Tibial nerve (tissue), 4 donors: Measurements from ENCODE around the gene FGF14. TPM values are rescaled to one million over a fixed set of nuclear protein-coding genes. Genes with fewer than 3 reads are reported as not detected.

Source experiments
- DNase-seq, 2 donors: peaks; one replicate each; pipeline ENCODE4 v3.0.0-alpha.2; 2019; ENCODE audit warnings: low spot score in 2 of 2
- H3K27ac ChIP-seq, 4 donors: fragments of 200-600 bp; sonication (generic) in 3 of 4; one replicate each; pipeline ENCODE4 v1.5.1; 2017 to 2019; ENCODE audit warnings: mild to moderate bottlenecking in 1 of 4
- H3K27me3 ChIP-seq, 2 donors: fragments of 200-600 bp; sonication (generic) in 1 of 2; one replicate each; pipeline versions ENCODE4 v1.5.1 to v1.6.0; 2017 to 2019
- H3K36me3 ChIP-seq, 3 donors: fragments of 200-600 bp; sonication (generic); one replicate each; pipeline ENCODE4 v1.5.1; 2018 to 2019
- H3K4me1 ChIP-seq, 4 donors: fragments of 200-600 bp; sonication (generic) in 3 of 4; one replicate each; pipeline ENCODE4 v1.5.1; 2017 to 2019
- H3K4me3 ChIP-seq, 4 donors: fragments of 200-600 bp; sonication (generic) in 3 of 4; one replicate each; pipeline ENCODE4 v1.5.1; 2017 to 2019; ENCODE audit warnings: mild to moderate bottlenecking in 1 of 4, moderate library complexity in 1 of 4
- H3K9me3 ChIP-seq, 4 donors: fragments of 200-600 bp; sonication (generic) in 3 of 4; one replicate each; pipeline ENCODE4 v1.5.1; 2017 to 2019
- EP300 ChIP-seq, 2 donors: sonication (generic); formaldehyde crosslinking; IDR thresholded peaks; one replicate each; pipeline ENCODE4 v1.6.1; 2017; ENCODE audit warnings: antibody characterized with exemption in 2 of 2, mild to moderate bottlenecking in 1 of 2
- POLR2A ChIP-seq, 2 donors: fragments of 450-650 bp; IDR thresholded peaks; one replicate each; pipeline ENCODE4 v1.6.1; 2017; ENCODE audit warnings: antibody characterized with exemption in 2 of 2, mild to moderate bottlenecking in 2 of 2, moderate library complexity in 2 of 2
- WGBS, 2 donors: methylation state at CpG; one replicate each; pipeline ENCODE4 v1.1.5; 2018; 5-methylcytosine and 5-hydroxymethylcytosine counted together
- total RNA-seq, 4 donors: library from RNA; depleted of rRNA; stranded (reverse); fragments of >200 nt; gene quantifications; one replicate each; pipeline ENCODE4 v1.1.0, GENCODE V29; 2016
- TF ChIP-seq, protein P1 (sequence below), 5 experiments: fragments of 200-600 bp in 3 of 5; fragments of 450-650 bp in 2 of 5; sonication (generic) in 3 of 5; IDR thresholded peaks; one replicate each; pipeline ENCODE4 v1.5.1; 2016 to 2019; ENCODE audit warnings: antibody characterized with exemption in 5 of 5, mild to moderate bottlenecking in 3 of 5, moderate library complexity in 2 of 5

The FGF14 gene
- total RNA-seq, 4 donors from 2014 or later = 0.20 to 2.1 (median 0.21) TPM; not detected in 1

DNA sequence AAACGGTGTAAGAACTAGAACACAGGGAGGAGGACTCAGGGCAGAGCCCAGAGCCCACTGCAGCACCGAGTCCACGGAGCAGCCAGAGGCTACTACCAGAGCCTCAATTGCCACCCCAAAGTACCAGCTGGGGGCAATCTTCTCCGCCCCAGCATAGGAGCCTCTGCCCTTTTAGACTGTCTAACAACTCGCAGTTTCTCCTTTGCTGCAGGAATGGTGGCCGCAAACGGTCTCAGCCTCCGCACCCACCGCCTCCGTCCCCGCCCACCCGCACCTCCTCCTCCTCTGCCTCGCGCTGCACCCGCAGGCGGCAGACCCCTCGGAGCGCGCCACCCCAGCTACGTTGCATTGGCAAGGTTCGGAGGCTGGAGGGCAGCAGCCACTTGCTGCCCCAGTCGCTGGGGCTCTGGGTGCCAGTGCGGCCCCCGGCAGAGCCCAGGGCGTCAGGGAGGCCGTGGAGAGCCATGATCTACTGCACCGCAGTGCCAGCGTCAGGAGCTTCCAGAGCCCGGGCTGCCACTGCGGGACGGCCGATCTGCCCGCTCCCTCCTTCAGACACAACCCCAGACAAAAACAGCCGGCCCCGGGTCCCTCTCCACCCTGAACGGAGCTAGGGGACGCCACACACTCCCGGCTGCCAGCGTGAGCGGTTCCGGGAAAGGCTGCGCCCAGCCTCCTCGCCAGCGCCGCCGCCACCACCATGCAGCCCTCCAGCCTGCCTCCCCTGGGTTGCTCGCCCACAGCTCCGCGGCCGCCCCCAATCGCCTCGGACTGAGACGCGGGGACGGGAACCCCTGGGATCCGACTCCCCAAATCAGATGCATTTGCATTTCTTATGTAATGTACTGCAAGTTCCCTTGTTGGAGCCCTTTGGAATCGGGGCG is 1.8 kb downstream of the FGF14 start:
- peaks cover 0 to 39% (median 11%) of the 10 kb centered on the region in 4 donors for H3K4me1 ChIP-seq
- no peak for TF ChIP-seq POLR2A (IDR thresholded peaks at IDR 0.05)
- TF ChIP-seq, protein P1, sequence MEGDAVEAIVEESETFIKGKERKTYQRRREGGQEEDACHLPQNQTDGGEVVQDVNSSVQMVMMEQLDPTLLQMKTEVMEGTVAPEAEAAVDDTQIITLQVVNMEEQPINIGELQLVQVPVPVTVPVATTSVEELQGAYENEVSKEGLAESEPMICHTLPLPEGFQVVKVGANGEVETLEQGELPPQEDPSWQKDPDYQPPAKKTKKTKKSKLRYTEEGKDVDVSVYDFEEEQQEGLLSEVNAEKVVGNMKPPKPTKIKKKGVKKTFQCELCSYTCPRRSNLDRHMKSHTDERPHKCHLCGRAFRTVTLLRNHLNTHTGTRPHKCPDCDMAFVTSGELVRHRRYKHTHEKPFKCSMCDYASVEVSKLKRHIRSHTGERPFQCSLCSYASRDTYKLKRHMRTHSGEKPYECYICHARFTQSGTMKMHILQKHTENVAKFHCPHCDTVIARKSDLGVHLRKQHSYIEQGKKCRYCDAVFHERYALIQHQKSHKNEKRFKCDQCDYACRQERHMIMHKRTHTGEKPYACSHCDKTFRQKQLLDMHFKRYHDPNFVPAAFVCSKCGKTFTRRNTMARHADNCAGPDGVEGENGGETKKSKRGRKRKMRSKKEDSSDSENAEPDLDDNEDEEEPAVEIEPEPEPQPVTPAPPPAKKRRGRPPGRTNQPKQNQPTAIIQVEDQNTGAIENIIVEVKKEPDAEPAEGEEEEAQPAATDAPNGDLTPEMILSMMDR (IDR thresholded peaks at IDR 0.05) = peak in 1 of 5 experiments; percentile 7
- H3K36me3 ChIP-seq = no peaks in the 10 kb centered on the region
- 1 to 2% methylated on average over 39 to 53 of the region's 58 CpGs for WGBS, 2 donors
- DNase-seq = no peak
- peak overlapping the region; percentile 35 to 62 (median 49) for H3K4me3 ChIP-seq
- H3K27ac ChIP-seq = peak overlapping the region in 3 of 4 donors; percentile 18 to 38 (median 29)
- H3K9me3 ChIP-seq = no peaks in the 10 kb centered on the region
- peaks cover 0 to 10% of the 10 kb centered on the region in 2 donors for H3K27me3 ChIP-seq

DNA sequence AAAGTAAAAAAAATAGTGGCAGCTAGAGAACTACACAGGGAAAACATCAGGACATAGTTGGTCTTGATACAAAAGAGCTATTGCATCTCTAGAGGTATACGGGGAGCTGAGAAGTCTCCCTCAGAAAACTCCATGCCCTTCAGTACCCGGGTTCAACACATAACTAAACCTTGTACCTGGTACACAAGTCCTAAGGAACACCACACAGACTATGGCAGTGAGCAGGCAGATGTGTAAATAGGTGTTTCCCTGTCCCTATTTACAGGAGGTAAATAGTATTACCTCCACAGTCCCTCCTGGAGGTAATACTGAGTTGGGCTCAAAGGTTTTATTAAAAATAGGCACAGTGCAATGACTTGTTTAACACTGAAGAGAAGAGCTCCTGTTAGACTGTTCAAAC is 5.9 kb downstream of the FGF14 start:
- WGBS, 2 donors = 93 to 96% methylated on average over 2 of the region's 2 CpGs
- peaks cover 0 to 36% (median 9%) of the 10 kb centered on the region in 4 donors for H3K4me1 ChIP-seq
- H3K36me3 ChIP-seq = no peaks in the 10 kb centered on the region
- no peak for DNase-seq
- no peaks in the 10 kb centered on the region for H3K9me3 ChIP-seq
- TF ChIP-seq, protein P1 (IDR thresholded peaks at IDR 0.05) = no peak
- TF ChIP-seq EP300 (IDR thresholded peaks at IDR 0.05) (no peak), POLR2A (IDR thresholded peaks at IDR 0.05) (no peak)
- H3K27ac ChIP-seq = no peak overlapping the region
- H3K4me3 ChIP-seq = no peak overlapping the region
- no peaks in the 10 kb centered on the region for H3K27me3 ChIP-seq

DNA sequence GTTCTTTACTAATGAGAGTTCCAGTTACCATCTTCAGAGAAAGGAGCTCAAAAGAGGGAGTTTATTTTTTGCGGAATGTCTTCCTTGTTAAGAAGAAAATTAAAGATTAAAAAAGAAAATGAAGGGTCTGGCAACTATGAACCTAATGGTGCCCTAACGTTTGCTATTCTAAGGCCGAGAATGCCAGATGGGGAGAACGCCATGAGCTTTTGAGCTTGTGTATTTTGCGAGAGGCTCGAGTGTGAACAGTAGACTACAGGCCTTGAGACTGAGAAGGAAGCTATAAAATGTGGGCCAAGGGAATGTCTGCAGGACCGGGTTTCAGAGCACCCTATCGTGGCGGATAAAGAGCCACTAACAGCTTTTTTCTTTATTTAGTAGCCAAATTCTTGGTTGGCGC is 6.7 kb downstream of the FGF14 start:
- peaks cover 0 to 29% (median 6%) of the 10 kb centered on the region in 4 donors for H3K4me1 ChIP-seq
- no peaks in the 10 kb centered on the region for H3K36me3 ChIP-seq
- TF ChIP-seq EP300 (IDR thresholded peaks at IDR 0.05) (no peak), POLR2A (IDR thresholded peaks at IDR 0.05) (no peak)
- TF ChIP-seq, protein P1 (IDR thresholded peaks at IDR 0.05) = no peak
- peak overlapping the region in 3 of 4 donors; percentile 21 to 88 (median 84) for H3K27ac ChIP-seq
- no peaks in the 10 kb centered on the region for H3K27me3 ChIP-seq
- no peak for DNase-seq
- H3K4me3 ChIP-seq = peak overlapping the region; percentile 63 to 87 (median 78)
- H3K9me3 ChIP-seq = no peaks in the 10 kb centered on the region
- 88 to 91% methylated on average over 10 of the region's 10 CpGs for WGBS, 2 donors

DNA sequence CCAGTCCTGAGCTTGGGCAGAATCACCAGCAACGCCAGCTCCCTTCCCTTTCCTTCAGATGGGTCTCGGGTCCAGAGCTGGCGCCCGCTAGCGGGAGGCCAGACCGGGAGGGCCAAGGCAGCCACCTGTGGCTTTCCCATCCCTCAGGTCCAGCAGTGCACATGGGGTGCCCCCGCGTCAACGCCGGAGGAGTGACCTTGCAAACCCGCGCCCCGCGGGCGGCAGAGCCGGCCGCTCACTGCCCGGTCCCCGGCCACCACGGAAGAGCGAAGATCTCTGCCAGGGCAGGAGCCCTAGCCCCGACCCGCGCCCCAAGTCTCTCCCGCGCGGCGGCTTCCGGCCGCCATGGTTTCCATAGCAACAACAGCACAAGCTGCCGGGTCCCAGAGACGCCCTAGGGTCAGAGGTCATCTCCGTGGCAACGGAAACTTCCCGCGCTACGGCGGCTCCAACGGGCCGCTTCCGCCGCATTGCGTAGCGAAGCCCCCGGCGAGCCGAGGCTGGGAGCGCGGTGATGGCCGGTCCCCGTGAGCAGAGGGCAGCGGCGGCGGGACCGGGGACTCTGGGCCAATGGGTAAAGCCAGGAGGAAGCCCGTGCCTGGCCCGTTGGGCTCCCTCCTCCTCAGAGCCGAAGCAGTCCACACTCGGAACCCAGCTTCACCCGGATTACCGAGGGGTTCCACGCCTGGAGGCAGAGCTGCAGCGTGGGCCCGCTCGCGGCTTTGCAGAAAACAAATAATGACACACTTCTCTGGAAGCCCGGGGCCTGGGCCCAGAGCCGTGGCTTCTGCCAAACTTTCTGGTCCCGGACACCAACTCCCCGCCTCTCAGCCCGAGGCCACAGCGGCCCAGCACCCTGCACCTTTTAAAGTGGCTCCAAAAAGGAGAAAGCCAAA is 7.4 kb downstream of the FGF14 start:
- DNase-seq = peak; percentile 87 to 90

More for the DNA sequence above, 7.4 kb downstream of the FGF14 start:
- peak; percentile 67 to 89 for TF ChIP-seq EP300 (IDR thresholded peaks at IDR 0.05)
- TF ChIP-seq POLR2A (IDR thresholded peaks at IDR 0.05) = peak in 1 of 2 donors; percentile 43
- TF ChIP-seq, protein P1 (IDR thresholded peaks at IDR 0.05) = peak in 3 of 5 experiments; percentile 6 to 31 (median 8)
- no peaks in the 10 kb centered on the region for H3K36me3 ChIP-seq
- peak overlapping the region; percentile 63 to 87 (median 78) for H3K4me3 ChIP-seq
- peaks cover 0 to 21% (median 2%) of the 10 kb centered on the region in 4 donors for H3K4me1 ChIP-seq
- H3K27me3 ChIP-seq = no peaks in the 10 kb centered on the region
- H3K27ac ChIP-seq = peak overlapping the region; percentile 21 to 88 (median 80)
- 1 to 3% methylated on average over 27 to 29 of the region's 72 CpGs for WGBS, 2 donors
- H3K9me3 ChIP-seq = no peaks in the 10 kb centered on the region
